OCI-LY1 (cell line): ENCODE data around the gene TRIM6.
"Not testable (repeated sequence)": the region's sequence is repeated elsewhere in the genome, so short reads cannot be mapped to it uniquely, and the experiment has no call there.

Experiments used
- CTCF ChIP-seq: fragments of 200-600 bp; sonication (generic), shearing (Covaris generic); IDR thresholded peaks from 2 replicates; pipeline ENCODE4 v1.5.1; 2017; ENCODE audit warnings: mild to moderate bottlenecking, antibody characterized with exemption, low read length, moderate library complexity, mixed read lengths
- EZH2 ChIP-seq: fragments of 200-600 bp; sonication (generic), shearing (Covaris generic); IDR thresholded peaks from 2 replicates; pipeline ENCODE4 v1.8.0; 2017; ENCODE audit warnings: borderline replicate concordance, mixed run types, mild to moderate bottlenecking, antibody characterized with exemption, low read length, moderate library complexity, mixed read lengths

DNA sequence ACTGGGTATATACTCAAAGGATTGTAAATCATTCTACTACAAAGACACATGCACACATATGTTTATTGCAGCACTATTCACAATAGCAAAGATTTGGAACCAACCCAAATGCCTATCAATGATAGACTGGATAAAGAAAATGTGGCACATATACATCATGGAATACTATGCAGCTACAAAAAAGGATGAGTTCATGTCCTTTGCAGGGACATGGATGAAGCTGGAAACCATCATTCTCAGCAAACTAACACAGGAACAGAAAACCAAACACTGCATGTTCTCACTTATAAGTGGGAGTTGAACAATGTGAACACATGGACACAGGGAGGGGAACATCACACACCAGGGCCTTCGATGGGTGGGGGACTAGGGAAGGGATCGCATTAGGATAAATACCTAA is 60.5 kb downstream of the TRIM6 start:
- TF ChIP-seq CTCF, EZH2: not testable (repeated sequence)
